NCI-H146 treated with DMSO at 0.1 percent for 48 hours (cell line): ENCODE data around the gene WHRN.

ENCODE experiments used
- DNase-seq: peaks from one replicate; lab custom pipeline; 2025; ENCODE audit not compliant: unreplicated experiment; lab: John Stamatoyannopoulos, UW

Gene WHRN

GRCh38 chr9:114401344-114401743 is 103.9 kb downstream of the WHRN start:
- DNase-seq, result no peak

GRCh38 chr9:114400772-114401171 is 104.5 kb downstream of the WHRN start:
- DNase-seq, result no peak

- DNase-seq, result no peak
Measured at GRCh38 chr9:114400219-114400618, 105.1 kb downstream of the WHRN start.

GRCh38 chr9:114399381-114399780 is 105.9 kb downstream of the WHRN start:
- no peak for DNase-seq

- peak; percentile 62 for DNase-seq
Measured at GRCh38 chr9:114397848-114398605, 107.2 kb downstream of the WHRN start.

GRCh38 chr9:114397219-114397847 is 107.9 kb downstream of the WHRN start:
- DNase-seq, result no peak

- no peak for DNase-seq
Measured at GRCh38 chr9:114396558-114397218, 108.6 kb downstream of the WHRN start.

- no peak for DNase-seq
Measured at GRCh38 chr9:114395768-114396167, 109.5 kb downstream of the WHRN start.

- DNase-seq, result no peak
Measured at GRCh38 chr9:114395334-114395617, 110.0 kb downstream of the WHRN start.

GRCh38 chr9:114394523-114395333 is 110.5 kb downstream of the WHRN start:
- DNase-seq, result no peak

- no peak for DNase-seq
Measured at GRCh38 chr9:114392749-114393112, 112.5 kb downstream of the WHRN start.

- DNase-seq, result no peak
Measured at GRCh38 chr9:114390952-114391351, 114.3 kb downstream of the WHRN start.

- no peak for DNase-seq
Measured at GRCh38 chr9:114389612-114390368, 115.5 kb downstream of the WHRN start.

GRCh38 chr9:114388764-114389375 is 116.4 kb downstream of the WHRN start:
- no peak for DNase-seq

GRCh38 chr9:114388357-114388682 is 117.0 kb downstream of the WHRN start:
- no peak for DNase-seq

- no peak for DNase-seq
Measured at GRCh38 chr9:114387680-114388356, 117.5 kb downstream of the WHRN start, which contains the start of gene AKNA. Gene AKNA, minus strand, starts transcription at chr9:114387982. Its CDS starts 6,649 bp downstream, at chr9:114381333.

- no peak for DNase-seq
Measured at GRCh38 chr9:114386886-114387679, 118.2 kb downstream of the WHRN start.

- DNase-seq, result no peak
Measured at GRCh38 chr9:114386361-114386885, 118.8 kb downstream of the WHRN start.
